HFF-Myc (cell line): ENCODE results near the gene TMEM135.

Source experiments
- DNase-seq: peaks from one replicate; pipeline ENCODE4 v3.0.0-alpha.2; 2011; ENCODE audit warnings: low read depth; ENCODE audit errors: extremely low read depth
- H3K4me3 ChIP-seq: replicated peaks from 2 replicates; pipeline ENCODE4 v1.5.1; 2011; ENCODE audit warnings: low read depth, mild to moderate bottlenecking, control low read depth, low read length
- TF ChIP-seq, protein P1 (sequence below): IDR thresholded peaks from 2 replicates; pipeline ENCODE4 v1.5.1; 2012; ENCODE audit warnings: mild to moderate bottlenecking, low read depth, low read length, control low read depth; ENCODE audit errors: missing control alignments

TMEM135 gene

DNA sequence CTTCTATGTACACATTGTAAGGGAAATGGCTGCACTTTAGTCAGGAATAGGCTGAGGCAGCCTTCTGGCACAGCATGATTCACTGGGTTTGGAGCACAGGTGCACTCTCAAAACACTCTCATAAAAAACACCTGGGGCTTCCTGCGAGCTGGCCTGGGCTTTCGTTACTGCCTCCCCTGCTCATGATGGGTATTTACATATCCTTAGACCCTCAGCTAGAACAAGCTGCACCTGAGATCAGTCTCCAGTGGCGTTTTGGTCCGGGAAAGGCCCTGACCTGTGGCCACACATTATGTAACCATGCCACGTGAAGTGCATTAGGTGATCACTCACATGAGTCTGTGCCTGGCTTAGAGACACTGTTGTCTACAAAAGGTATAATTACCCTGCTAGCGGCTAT is 321.7 kb downstream of the TMEM135 start:
- TF ChIP-seq, protein P1, sequence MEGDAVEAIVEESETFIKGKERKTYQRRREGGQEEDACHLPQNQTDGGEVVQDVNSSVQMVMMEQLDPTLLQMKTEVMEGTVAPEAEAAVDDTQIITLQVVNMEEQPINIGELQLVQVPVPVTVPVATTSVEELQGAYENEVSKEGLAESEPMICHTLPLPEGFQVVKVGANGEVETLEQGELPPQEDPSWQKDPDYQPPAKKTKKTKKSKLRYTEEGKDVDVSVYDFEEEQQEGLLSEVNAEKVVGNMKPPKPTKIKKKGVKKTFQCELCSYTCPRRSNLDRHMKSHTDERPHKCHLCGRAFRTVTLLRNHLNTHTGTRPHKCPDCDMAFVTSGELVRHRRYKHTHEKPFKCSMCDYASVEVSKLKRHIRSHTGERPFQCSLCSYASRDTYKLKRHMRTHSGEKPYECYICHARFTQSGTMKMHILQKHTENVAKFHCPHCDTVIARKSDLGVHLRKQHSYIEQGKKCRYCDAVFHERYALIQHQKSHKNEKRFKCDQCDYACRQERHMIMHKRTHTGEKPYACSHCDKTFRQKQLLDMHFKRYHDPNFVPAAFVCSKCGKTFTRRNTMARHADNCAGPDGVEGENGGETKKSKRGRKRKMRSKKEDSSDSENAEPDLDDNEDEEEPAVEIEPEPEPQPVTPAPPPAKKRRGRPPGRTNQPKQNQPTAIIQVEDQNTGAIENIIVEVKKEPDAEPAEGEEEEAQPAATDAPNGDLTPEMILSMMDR = no peak
- DNase-seq = no peak
- H3K4me3 ChIP-seq = no peak overlapping the region

DNA sequence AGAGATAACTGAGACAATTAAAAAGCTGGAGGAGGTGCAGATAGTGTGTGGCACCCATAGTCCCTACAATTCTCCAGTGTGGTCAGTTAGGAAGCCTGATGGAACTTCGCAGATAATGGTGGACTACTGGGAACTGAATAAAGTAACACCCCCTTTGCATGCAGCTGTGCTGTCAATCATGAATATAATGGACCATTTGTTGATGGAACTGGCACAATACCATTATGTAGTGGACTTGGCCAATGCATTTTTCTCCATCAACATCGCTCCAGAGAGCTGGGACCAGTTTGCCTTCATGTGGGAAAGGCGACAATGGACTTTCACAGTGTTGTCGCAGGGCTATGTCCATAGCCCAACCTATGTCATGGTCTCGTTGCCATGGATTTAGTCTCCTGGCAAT is 324.2 kb downstream of the TMEM135 start:
- no peak for DNase-seq
- TF ChIP-seq, protein P1 = no peak
- H3K4me3 ChIP-seq = no peak overlapping the region

DNA sequence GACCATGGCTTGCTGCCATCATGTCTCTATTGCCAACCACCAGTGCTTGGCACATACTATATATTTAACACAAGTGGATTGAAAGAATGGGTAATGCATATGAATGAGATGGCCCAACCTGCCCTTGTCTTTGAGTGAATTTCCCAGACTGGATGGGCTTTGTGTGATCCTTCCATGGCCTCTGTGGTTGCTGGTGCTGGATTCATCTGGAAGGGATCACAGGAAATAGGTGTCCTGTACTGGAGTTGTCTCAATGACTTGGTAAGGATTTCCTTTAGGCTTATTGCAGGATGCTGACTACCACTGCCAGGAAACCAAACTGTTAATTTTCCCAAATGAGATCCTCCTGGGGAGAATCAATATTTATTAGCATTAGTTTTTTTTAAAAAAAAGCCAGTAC is 328.6 kb downstream of the TMEM135 start:
- no peak overlapping the region for H3K4me3 ChIP-seq
- TF ChIP-seq, protein P1 = no peak
- no peak for DNase-seq

DNA sequence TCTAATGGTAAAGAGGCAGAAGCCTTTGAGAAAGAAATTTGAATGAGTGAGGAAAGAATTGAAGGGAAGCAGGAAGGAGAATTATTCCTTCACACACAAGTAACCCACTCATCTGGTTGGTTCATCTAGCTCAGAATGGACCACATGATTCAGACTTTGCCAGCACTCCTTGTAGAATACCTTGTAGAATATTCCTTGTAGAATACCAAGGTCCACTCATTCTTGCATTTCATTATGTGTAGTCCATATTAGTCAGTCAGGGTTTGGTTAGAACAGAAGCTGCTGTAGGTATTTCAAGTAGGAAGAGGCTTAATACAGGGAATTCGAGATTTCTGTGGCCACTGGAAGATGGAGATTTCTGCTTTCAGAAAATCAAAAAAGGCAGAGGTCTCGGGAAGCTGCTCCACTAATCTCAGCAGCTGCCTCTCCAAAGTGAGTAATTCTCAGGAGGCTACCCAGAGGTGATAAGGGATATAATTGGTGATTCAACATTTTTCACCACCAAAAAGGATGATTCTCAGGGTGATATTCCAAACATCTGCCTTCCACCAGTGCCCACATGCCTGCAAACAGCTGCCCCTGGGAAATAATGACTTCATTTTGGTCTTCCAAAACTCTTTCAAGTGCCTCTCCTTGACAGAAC is 329.1 kb downstream of the TMEM135 start:
- H3K4me3 ChIP-seq = no peak overlapping the region
- DNase-seq = no peak
- TF ChIP-seq, protein P1 = no peak

DNA sequence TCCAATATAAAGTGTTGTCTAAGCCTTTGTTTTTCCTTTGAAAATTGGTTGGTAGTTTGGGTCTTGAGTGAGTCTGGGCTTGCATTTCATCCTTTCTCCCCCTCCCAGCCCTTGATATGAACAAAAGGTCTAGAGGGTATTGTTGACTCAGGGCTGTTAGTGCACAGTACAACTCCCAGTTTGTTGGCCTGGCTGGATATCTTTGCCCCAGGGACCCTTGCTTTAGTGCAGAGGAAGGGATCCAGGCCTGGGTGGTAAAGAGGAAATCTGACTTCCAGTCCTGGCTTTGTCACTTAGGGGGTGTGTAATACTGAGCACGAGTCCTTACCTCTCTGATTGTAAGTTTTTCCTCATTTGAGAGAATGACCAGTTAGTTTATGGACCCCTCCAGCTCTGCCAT is 330.4 kb downstream of the TMEM135 start:
- TF ChIP-seq, protein P1 = no peak
- no peak for DNase-seq
- H3K4me3 ChIP-seq = no peak overlapping the region

DNA sequence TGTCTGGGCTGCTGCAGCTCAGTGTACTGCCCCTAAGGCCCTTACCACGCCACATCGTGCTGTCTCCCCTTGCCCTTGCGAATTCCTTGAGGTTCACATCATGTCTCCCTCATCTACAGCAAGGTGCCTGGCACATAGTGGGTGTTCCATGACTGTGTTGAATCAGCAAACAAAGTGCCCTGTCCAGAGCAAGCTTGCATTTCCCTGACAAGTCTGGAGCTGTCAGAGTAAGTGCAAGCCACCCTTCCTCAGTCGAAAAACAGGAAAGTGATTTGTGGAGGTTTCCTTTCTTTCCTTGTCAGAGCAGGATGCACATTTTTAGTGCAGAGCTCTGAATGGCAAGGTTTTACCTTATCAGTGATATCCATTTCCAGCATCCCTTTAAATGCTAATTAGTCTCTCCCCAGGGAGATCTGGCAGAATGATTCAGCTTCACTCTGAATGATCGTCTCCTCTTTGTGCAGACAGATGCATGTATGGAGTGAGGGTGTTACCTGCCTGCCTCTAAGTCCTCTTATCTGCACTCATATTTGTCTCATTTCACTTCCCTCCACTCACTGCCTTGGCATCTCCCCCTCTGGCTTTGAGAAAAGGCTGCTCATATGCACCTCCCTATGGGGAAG is 331.2 kb downstream of the TMEM135 start:
- no peak overlapping the region for H3K4me3 ChIP-seq
- TF ChIP-seq, protein P1 = no peak
- DNase-seq = no peak

DNA sequence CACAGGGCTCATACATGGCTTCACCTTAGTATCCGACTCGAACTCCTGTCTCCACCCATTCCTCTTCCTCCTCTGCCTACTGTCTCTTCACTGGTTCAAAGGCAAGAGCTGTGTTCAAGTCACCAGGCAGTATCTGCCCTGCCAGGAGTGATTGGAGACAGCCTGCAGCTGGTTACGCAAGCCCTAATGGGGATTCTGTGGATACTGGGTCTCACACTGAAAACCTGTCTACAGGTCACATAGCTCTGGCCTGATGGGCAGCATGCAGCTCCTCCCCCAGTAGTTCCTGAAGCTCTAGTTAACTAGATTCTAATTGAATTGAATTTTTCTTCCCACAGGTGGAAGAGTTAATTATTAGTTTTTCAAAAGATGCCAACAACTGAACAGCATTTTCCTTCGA is 332.2 kb downstream of the TMEM135 start:
- H3K4me3 ChIP-seq = no peak overlapping the region
- TF ChIP-seq, protein P1 = no peak
- no peak for DNase-seq
